Retinal pigment epithelial cell (primary cell): ENCODE measurements around the gene AQP5.

ENCODE experiments used
- DNase-seq: peaks from one replicate; pipeline ENCODE4 v3.0.0-alpha.2; 2010; ENCODE audit warnings: low read depth
- H3K4me3 ChIP-seq: 2 replicates; pipeline ENCODE4 v1.5.1; 2011; ENCODE audit warnings: mild to moderate bottlenecking, low read length, control low read depth, moderate library complexity
- CTCF ChIP-seq: conservative IDR thresholded peaks from 2 replicates; pipeline ENCODE4 v1.5.1; 2011; ENCODE audit warnings: low read depth, low read length, control low read depth, inconsistent platforms

AQP5 gene

DNA sequence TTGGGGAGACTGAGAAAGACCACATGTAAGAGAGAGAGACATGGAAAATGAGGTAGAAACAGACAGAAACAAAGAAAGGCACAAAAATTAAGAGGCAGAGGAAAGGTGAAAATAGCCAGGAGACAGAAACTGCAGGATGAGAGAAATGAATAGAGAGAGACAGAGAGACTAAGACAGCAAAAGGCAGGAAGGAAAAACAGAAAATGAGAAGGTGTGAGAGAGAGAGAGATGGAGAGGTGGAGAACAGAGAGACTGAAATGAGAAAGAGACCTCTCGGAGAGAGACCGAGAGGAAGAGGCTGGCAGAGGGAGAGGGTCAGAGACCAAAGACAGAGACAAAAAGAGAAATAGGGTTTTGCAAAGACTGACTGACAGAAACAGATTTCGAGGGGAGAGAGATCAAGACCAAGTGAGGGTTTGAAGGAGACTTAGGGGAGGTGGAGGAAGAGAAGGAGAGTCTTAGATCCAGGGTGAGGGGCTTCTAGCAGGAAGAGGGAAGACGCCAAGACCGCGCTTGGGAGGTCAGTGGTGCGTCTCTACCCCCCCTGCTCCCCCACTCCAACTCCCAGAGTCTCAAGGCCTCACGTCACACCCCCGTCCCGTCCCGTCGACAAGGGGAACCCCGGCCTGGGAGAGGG, 1.1 kb upstream of the AQP5 start:
- H3K4me3 ChIP-seq: no peak overlapping the region
- no peak for TF ChIP-seq CTCF
- no peak for DNase-seq

DNA sequence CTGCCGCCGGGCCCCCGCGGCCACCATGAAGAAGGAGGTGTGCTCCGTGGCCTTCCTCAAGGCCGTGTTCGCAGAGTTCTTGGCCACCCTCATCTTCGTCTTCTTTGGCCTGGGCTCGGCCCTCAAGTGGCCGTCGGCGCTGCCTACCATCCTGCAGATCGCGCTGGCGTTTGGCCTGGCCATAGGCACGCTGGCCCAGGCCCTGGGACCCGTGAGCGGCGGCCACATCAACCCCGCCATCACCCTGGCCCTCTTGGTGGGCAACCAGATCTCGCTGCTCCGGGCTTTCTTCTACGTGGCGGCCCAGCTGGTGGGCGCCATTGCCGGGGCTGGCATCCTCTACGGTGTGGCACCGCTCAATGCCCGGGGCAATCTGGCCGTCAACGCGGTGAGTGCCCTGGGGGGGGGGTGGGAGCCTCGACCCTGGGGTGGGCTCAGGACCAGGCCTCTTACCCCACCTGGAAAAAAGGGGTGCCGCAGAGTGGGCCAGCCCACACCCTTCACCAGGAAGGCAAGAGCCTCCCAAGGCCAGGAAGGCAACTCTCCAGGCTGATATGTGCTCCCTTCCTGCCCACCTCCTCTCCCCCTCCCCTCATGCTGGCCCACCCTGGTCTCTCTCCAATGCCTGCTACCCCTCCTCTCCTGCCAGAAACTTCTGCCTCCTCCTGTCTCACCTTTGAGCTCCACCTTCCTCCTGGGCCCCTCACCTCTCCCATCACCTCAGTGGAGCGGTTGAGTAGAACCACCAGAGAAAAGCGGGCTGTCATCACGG, 507 bp downstream of the AQP5 start:
- no peak for DNase-seq
- TF ChIP-seq CTCF: no peak
- no peak overlapping the region for H3K4me3 ChIP-seq

DNA sequence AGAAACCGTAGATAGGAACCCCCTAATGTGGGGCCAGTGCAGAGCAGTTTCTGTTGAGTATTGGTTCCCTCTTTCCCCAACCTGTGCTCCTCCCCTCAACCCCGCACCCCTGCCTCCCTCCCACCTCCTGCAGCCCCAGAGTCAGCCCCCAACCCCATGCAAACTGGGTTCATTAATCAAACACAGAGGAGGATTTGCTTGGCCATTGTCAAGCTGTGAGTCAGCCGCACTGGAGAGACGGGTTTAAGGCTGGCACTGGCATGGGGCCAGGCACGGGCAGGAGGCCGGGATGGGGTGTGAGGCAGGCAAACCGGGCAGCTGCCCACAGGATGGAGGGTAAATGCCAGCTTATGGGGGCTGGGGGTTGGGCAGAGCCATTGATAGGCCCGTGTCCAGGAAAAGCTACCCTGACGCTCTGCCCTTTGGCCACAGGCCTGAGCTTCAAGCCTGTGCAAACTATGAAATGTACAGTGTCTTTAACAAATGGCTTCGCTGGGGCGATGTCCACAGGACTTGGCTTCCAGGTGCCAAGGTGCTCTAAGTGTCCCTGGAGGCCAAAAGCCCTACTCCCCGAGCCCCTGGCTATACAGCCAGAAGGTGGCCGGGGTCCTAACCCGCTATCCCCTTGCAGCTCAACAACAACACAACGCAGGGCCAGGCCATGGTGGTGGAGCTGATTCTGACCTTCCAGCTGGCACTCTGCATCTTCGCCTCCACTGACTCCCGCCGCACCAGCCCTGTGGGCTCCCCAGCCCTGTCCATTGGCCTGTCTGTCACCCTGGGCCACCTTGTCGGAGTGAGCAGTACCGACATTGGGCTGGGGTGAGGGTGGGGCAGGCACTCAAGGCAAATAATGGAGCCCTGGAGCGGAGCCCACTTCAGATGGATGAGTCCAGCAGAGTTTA, 1.4 kb downstream of the AQP5 start:
- no peak overlapping the region for H3K4me3 ChIP-seq
- peak; percentile 66 for DNase-seq
- no peak for TF ChIP-seq CTCF

- no peak for TF ChIP-seq CTCF
- H3K4me3 ChIP-seq: no peak overlapping the region
Observed at GRCh38 chr12:49963976-49964815, 2.5 kb downstream of the AQP5 start.

DNA sequence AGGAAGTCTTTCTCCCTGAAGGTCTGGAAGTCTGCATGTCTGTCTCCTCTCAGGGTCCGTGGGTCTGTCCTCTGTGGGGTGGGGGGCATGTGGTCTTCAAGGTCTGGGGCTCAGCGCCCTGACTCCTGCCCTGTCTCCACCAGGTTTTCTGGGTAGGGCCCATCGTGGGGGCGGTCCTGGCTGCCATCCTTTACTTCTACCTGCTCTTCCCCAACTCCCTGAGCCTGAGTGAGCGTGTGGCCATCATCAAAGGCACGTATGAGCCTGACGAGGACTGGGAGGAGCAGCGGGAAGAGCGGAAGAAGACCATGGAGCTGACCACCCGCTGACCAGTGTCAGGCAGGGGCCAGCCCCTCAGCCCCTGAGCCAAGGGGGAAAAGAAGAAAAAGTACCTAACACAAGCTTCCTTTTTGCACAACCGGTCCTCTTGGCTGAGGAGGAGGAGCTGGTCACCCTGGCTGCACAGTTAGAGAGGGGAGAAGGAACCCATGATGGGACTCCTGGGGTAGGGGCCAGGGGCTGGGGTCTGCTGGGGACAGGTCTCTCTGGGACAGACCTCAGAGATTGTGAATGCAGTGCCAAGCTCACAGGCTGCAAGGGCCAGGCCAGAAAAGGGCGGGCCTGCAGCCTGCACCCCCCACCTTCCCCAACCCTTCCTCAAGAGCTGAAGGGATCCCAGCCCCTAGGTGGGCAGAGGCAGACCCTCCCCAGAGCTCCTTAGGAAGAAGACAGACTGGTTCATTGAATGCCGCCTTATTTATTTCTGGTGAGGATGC, 3.4 kb downstream of the AQP5 start:
- TF ChIP-seq CTCF: no peak
- DNase-seq: no peak
- no peak overlapping the region for H3K4me3 ChIP-seq

More at GRCh38 chr12:49963976-49964815, 2.5 kb downstream of the AQP5 start:
- no peak for DNase-seq

DNA sequence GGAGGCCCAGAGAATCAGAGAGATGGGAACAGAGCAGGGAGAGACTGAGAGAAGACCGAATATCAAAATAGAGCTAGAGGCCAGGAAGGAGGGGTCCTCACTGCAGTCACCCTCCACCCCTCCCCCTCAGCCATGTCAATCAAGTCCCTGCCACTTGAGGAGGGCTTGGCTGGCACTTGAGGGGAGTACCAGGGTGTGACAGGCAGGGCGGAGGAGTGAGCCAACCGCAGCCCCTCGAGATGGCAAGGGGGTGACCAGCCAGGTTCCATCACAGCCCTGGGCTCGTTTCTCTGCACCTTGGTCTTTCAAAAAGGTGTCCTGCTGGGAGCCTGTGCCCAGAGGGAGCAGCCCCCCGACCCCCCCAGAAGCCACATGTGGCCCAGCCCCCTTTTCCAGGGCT, 4.2 kb downstream of the AQP5 start:
- TF ChIP-seq CTCF: no peak
- H3K4me3 ChIP-seq: no peak overlapping the region
- no peak for DNase-seq
